A673 (cell line): ENCODE results near the gene SHISA9. TPM values are rescaled to one million over a fixed set of nuclear protein-coding genes. Genes with fewer than 3 reads are reported as not detected.

Experiments
- BruUV-seq: library from RNA; stranded (reverse); fragments of 400-500 nt; replicated peaks from 2 replicates; lab custom pipeline; 2021; lab: Mats Ljungman, UMichigan
- CTCF ChIA-PET: fragments of 300-600 bp; sonication (Branson Sonifier 250); formaldehyde crosslinking; loops from one replicate; lab custom pipeline; 2022; ENCODE audit warnings: antibody characterized with exemption; lab: Charles Lee
- POLR2A ChIA-PET: fragments of 300-600 bp; sonication (Branson Sonifier 250); formaldehyde crosslinking; loops from one replicate; lab custom pipeline; 2022; ENCODE audit warnings: antibody characterized with exemption; ENCODE audit not compliant: low non-redundant PET; lab: Charles Lee
- DNase-seq: peaks from one replicate; pipeline ENCODE4 v3.0.0-alpha.2; 2015; ENCODE audit warnings: low spot score
- H3K27ac ChIP-seq: fragments of 200-600 bp; sonication (generic); 2 replicates; pipeline ENCODE4 v1.5.1; 2016; ENCODE audit warnings: mixed run types, low read depth, mild to moderate bottlenecking, mixed read lengths, antibody characterized with exemption, low read length; ENCODE audit not compliant: poor library complexity, severe bottlenecking
- H3K27me3 ChIP-seq: fragments of 200-600 bp; sonication (generic); replicated peaks from 2 replicates; pipeline ENCODE4 v1.6.1; 2017; ENCODE audit warnings: mixed run types, low read depth, mild to moderate bottlenecking, mixed read lengths, antibody characterized with exemption, low read length; ENCODE audit not compliant: insufficient read depth, poor library complexity
- H3K36me3 ChIP-seq: fragments of 200-600 bp; sonication (generic); 2 replicates; pipeline ENCODE4 v1.6.1; 2016; ENCODE audit warnings: mixed run types, mild to moderate bottlenecking, mixed read lengths, antibody characterized with exemption, low read length; ENCODE audit not compliant: insufficient read depth, poor library complexity, severe bottlenecking
- H3K4me1 ChIP-seq: fragments of 200-600 bp; sonication (generic); 2 replicates; pipeline ENCODE4 v1.6.1; 2017; ENCODE audit warnings: mixed run types, mild to moderate bottlenecking, mixed read lengths, antibody characterized with exemption, low read length; ENCODE audit not compliant: insufficient read depth, poor library complexity, severe bottlenecking
- H3K4me3 ChIP-seq: fragments of 200-600 bp; sonication (generic); 2 replicates; pipeline ENCODE4 v1.5.1; 2016; ENCODE audit warnings: low read depth, mixed run types, mild to moderate bottlenecking, mixed read lengths, low read length; ENCODE audit not compliant: poor library complexity, severe bottlenecking
- H3K9me3 ChIP-seq: fragments of 200-600 bp; sonication (generic); 2 replicates; pipeline ENCODE4 v1.6.1; 2016; ENCODE audit warnings: mixed run types, low read depth, mild to moderate bottlenecking, mixed read lengths, antibody characterized with exemption, low read length; ENCODE audit not compliant: poor library complexity, severe bottlenecking
- CTCF ChIP-seq: fragments of 300-800, 200-600 bp; sonication (generic); conservative IDR thresholded peaks from 2 replicates; pipeline ENCODE4 v1.5.1; 2017; ENCODE audit warnings: low read depth, mild to moderate bottlenecking, antibody characterized with exemption, low read length, moderate library complexity, mixed read lengths
- EZH2 ChIP-seq: fragments of 200-600 bp; sonication (generic); IDR thresholded peaks from 2 replicates; pipeline ENCODE4 v1.6.1; 2017; ENCODE audit warnings: borderline replicate concordance, low read depth, mild to moderate bottlenecking, mixed read lengths, antibody characterized with exemption, low read length; ENCODE audit not compliant: poor library complexity, severe bottlenecking
- intact Hi-C: fragments of 100-400 bp; cut with micrococcal nuclease; formaldehyde crosslinking; loops from one replicate; pipeline ENCODE4 v1.10.0; 2022; ENCODE audit not compliant: unreplicated experiment
- total RNA-seq: library from RNA; stranded (reverse); gene quantifications from 2 replicates; pipeline ENCODE4 v1.2.3, GENCODE V29; 2021

Gene SHISA9
- total RNA-seq, 1 experiment from 2014 or later = not detected

- peaks cover 32% of the 10 kb centered on the region for H3K9me3 ChIP-seq
- no peaks in the 10 kb centered on the region for H3K27me3 ChIP-seq
- DNase-seq = no peak
- H3K4me1 ChIP-seq = no peaks in the 10 kb centered on the region
- no TSS peak for BruUV-seq
- intact Hi-C loops = no loop called here
- TF ChIP-seq EZH2 (no peak), CTCF (no peak)
- H3K36me3 ChIP-seq = no peaks in the 10 kb centered on the region
- H3K27ac ChIP-seq = no peak overlapping the region
- CTCF ChIA-PET = no interaction called here
- POLR2A ChIA-PET = no interaction called here
- no peak overlapping the region for H3K4me3 ChIP-seq
Observed at GRCh38 chr16:13127144-13127543, 225.7 kb downstream of the SHISA9 start.

GRCh38 chr16:13130586-13130985 lies 229.2 kb downstream of the SHISA9 start:
- intact Hi-C loops = no loop called here
- ChIA-PET CTCF (no interaction called here), POLR2A (no interaction called here)
- H3K4me1 ChIP-seq = no peaks in the 10 kb centered on the region
- no peak overlapping the region for H3K27ac ChIP-seq
- TF ChIP-seq EZH2 (no peak), CTCF (no peak)
- no peaks in the 10 kb centered on the region for H3K27me3 ChIP-seq
- peaks cover 38% of the 10 kb centered on the region for H3K9me3 ChIP-seq
- no peak overlapping the region for H3K4me3 ChIP-seq
- DNase-seq = no peak
- H3K36me3 ChIP-seq = no peaks in the 10 kb centered on the region
- BruUV-seq = no TSS peak

GRCh38 chr16:13134836-13135235 lies 233.4 kb downstream of the SHISA9 start:
- H3K4me3 ChIP-seq = no peak overlapping the region
- CTCF ChIA-PET = no interaction called here
- TF ChIP-seq CTCF (no peak), EZH2 (no peak)
- H3K27me3 ChIP-seq = no peaks in the 10 kb centered on the region
- BruUV-seq = no TSS peak
- H3K27ac ChIP-seq = no peak overlapping the region
- no peaks in the 10 kb centered on the region for H3K36me3 ChIP-seq
- H3K4me1 ChIP-seq = no peaks in the 10 kb centered on the region
- intact Hi-C loops = no loop called here
- no peak for DNase-seq
- POLR2A ChIA-PET = no interaction called here
- H3K9me3 ChIP-seq = peaks cover 19% of the 10 kb centered on the region
